NCI-H446 treated with DMSO at 0.1 percent for 48 hours (cell line): ENCODE results near the gene CIC.
"Not testable (repeated sequence)": the region's sequence is repeated elsewhere in the genome, so short reads cannot be mapped to it uniquely, and the experiment has no call there.

Source experiments
- DNase-seq: peaks from one replicate; lab custom pipeline; 2025; lab: John Stamatoyannopoulos, UW

The CIC gene

DNA sequence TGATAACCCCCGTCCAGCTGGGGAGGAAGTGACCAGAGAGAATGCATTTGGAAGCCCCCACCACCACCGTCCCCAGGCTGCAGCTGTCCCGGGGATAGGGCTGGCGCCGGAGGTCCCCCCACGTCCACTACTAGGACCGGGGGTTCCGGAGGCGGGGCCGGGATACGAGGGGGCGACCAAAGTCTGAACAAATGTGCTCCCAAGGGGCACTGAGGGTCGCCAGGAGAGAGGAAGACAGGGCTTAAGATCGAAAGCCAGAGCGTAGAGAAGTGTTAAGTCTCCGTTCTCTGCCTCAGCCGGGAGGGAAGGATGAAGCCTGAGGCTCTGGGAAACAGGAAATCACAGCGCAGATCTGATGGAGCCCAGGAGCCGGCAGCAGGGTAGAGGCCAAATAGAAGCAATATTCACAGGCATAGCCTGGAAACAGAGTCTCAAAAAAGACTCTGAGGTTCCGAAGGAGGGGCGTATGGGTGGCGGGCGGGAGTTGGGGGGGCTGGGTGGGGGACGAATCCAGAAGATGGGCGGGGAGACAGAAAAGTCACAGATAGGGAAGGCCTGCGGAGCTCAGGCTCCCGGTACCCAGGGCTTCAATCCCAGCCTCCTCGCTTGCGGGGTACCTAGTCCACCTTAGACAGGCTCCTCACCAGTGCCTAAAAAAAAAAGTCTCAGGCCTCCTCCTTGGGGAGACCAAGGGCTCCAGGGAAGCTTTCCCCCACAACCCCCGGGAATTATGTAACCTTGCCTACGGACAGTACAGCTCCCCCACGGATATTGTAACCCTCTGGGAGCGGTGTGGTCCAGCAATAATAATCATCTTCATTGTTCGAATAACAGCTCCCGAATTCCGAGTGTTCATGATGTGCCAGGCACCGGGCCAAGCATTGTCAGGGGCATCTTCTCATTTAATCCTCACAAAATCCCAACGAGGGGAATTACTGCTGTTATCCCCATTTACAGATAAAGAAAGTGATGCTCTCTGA lies 13.0 kb upstream of the CIC start:
- no peak for DNase-seq

DNA sequence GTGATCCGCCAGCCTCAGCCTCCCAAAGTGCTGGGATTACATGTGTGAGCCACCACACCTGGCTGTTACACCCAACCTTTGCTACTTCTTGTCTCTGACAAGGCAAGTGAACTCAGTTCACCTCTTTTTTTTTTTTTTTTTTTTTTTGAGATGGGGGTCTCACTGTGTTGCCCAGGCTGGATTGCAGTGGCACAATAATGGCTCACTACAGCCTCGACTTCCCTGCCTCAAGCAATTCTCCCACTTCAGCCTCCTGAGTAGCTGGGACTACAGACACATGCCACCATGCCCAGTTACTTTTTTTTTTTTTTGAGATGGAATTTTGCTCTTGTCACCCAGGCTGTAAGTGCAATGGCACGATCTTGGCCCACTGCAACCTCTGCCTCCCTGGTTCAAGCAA lies 11.2 kb upstream of the CIC start:
- DNase-seq: not testable (repeated sequence)

GRCh38 chr19:42261763-42262162 lies 7.3 kb upstream of the CIC start:
- no peak for DNase-seq

GRCh38 chr19:42266105-42266504 lies 2.9 kb upstream of the CIC start:
- not testable (repeated sequence) for DNase-seq

DNA sequence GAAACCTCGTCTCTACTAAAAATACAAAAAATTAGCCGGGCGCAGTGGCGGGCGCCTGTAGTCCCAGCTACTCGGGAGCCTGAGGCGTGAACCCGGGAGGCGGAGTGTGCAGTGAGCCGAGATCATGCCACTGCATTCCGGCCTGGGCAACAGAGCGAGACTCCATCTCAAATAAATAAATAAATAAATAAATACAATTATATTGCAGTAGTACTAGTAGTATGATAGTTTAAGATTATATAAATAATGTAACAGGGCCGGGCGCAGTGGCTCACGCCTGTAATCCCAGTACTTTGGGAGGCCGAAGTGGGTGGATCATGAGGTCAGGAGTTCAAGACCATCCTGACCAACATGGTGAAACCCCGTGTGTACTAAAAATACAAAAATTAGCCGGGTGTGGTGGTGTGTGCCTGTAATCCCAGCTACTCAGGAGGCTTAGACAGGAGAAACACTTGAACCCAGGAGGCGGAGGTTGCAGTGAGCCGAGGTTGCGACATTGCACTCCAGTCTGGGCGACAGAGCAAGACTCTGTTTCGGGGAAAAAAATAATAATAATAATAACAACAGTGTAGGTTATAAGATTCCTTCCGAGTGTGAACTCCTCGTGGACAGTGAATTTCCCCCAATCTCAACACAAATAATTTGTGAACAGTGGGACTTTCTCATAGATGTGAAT lies 2.0 kb upstream of the CIC start:
- not testable (repeated sequence) for DNase-seq

- no peak for DNase-seq
Observed at GRCh38 chr19:42267644-42268141, 1.4 kb upstream of the CIC start.

- peak; percentile 100 for DNase-seq
Observed at GRCh38 chr19:42268142-42268703, 829 bp upstream of the CIC start.

GRCh38 chr19:42269478-42270345 lies 660 bp downstream of the CIC start:
- no peak for DNase-seq

DNA sequence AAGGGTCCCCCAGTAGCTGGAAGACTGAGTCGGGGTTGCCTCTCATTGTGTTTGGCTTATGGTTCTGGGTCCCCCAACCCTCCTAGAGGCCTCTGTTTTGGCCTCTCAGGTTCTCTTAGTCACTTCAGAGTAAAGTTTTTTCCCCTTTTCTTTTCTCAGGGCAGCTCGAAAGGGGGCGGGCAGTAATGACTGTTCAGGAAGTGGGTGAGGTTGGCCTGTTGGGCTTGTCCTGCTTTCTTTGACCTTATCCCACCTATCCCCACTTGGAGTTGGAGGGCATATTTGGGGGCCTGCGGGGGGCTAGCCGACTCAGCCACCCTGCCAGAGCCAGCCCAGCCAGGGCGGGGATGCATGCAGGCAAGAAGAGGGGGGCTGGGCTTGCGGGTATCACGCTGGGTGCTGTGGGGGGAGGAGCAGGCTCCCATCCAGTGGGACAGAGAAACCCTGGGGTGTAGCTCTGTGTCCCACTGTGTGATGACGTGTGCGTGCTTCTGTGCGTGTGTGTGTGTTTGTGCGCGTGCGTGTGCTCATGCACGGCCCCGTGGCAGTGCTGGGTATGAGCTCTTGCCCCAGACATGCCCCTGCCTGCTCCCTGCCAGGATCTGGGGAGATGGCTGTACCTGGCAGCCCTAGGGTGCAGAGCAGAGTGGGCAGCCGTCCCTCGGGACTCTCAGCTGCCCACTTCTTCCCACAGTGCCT lies 1.4 kb downstream of the CIC start:
- DNase-seq: no peak

DNA sequence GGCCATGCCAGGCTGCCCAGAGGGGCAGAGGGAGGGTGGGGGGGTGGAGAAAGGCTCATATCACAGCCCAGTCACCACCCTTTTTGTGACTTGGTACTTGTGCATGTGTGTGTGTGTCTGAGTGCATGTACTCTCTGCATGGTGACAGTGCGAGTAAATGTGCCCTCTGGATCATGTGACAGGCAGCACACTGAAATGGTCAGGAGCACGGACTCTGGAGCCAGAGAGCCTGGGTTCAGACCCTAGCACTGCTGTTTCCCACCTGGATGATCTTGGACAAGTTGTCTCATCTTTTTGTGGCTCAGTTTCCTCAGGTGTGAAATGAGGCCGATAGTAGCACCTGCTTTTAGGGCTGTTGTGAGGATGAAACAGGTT lies 2.0 kb downstream of the CIC start:
- DNase-seq: no peak

GRCh38 chr19:42271861-42272534 lies 2.9 kb downstream of the CIC start:
- DNase-seq: no peak

DNA sequence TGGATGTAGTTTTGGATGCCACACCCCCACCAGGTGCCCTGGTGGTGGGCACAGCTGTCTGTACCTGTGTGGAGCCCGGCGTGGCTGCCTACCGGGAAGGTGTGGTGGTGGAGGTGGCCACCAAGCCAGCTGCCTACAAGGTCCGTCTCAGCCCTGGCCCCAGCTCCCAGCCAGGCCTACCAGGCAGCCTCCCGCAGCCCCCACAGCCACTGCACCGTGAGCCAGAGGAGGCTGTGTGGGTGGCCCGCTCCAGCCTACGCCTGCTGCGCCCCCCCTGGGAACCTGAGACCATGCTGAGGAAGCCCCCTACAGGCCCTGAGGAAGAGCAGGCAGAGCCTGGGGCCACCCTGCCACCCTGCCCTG lies 3.5 kb downstream of the CIC start:
- DNase-seq: no peak

- DNase-seq: no peak
Observed at GRCh38 chr19:42272989-42273406, 3.9 kb downstream of the CIC start.

GRCh38 chr19:42273407-42274064 lies 4.5 kb downstream of the CIC start:
- DNase-seq: no peak

- no peak for DNase-seq
Observed at GRCh38 chr19:42274065-42274682, 5.1 kb downstream of the CIC start.

- no peak for DNase-seq
Observed at GRCh38 chr19:42275103-42275502, 6.1 kb downstream of the CIC start.

DNA sequence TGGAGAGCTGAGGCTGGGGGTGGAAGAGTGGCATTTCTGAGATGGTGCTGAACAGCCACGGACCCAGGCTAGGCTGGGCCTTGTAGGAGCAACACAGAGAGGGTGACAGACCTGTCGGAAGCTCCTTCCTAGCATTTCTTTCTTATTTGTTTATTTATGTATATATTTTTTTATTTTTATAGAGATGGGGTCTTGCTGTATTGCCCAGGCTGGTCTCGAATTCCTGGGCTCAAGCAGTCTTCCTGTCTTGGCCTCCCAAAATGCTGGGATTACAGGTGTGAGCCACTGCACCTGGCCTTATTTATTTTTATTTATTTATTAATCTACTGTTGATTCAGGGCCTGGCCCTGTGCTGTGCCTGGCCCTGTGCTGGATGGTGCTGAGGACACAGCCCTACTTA lies 6.5 kb downstream of the CIC start:
- DNase-seq: no peak

DNA sequence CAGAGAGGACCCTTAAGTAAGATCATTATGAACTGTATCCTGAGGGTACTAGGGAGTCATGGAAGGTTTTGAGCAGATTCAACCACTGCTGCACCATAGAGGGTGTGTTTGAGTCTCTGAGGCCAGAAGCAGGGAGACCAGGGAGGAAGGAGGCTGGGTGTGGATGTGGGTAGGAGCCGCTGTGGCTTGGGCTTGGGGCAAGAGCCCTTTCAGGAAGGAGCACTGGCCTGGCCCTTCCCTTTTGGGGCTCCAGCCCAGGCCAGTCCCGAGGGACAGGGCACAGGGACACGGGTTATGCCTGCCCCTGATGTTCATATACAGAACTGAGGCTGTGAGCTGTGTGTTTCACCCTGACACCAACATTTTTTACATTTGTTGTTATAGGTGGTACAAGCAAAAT lies 7.2 kb downstream of the CIC start:
- no peak for DNase-seq

GRCh38 chr19:42276821-42277220 lies 7.8 kb downstream of the CIC start:
- no peak for DNase-seq
